GM12878 (cell line): ENCODE measurements around the gene C1QL1. TPM values are rescaled to one million over a fixed set of nuclear protein-coding genes. Genes with fewer than 3 reads are reported as not detected.
"Not testable (repeated sequence)": the region's sequence is repeated elsewhere in the genome, so short reads cannot be mapped to it uniquely, and the experiment has no call there.

ENCODE experiments used
- ATAC-seq: fragments of 200-7000 bp; cut with Tn5 transposase; 3 replicates; pipeline ENCODE4 v1.9.1; 2020; ENCODE audit warnings: mild to moderate bottlenecking, moderate library complexity
- BruUV-seq: library from RNA; stranded (reverse); fragments of 400-500 nt; replicated peaks from 2 replicates; lab custom pipeline; 2021; lab: Mats Ljungman, UMichigan
- CTCF ChIA-PET: fragments of 300-600 bp; sonication (Branson Sonifier 250); formaldehyde crosslinking; extraction: SDS; loops from one replicate; lab custom pipeline; 2021; ENCODE audit warnings: inconsistent platforms; lab: Yijun Ruan, JAX
- POLR2A ChIA-PET: fragments of 350-600 bp; formaldehyde crosslinking; extraction: SDS; loops from one replicate; lab custom pipeline; 2021; ENCODE audit warnings: inconsistent platforms; lab: Charles Lee
- RAD21 ChIA-PET: fragments of 300-600 bp; sonication (Branson Sonifier 250); formaldehyde crosslinking; loops from one replicate; lab custom pipeline; 2023; ENCODE audit warnings: antibody characterized with exemption; ENCODE audit not compliant: unreplicated experiment; lab: Charles Lee
- SMC1A ChIA-PET: fragments of 300-600 bp; sonication (Branson Sonifier 250); formaldehyde crosslinking; loops from one replicate; lab custom pipeline; 2023; ENCODE audit not compliant: unreplicated experiment, uncharacterized antibody; lab: Charles Lee
- DNase-seq: peaks from one replicate; pipeline ENCODE4 v3.0.0-alpha.2; 2011; ENCODE audit warnings: low read depth, low spot score
- FAIRE-seq: peaks from 3 replicates; lab custom pipeline; 2011; peaks lifted over from hg19 to GRCh38; lab: Jason Lieb, UNC
- H2AFZ ChIP-seq: 2 replicates; pipeline ENCODE4 v1.6.0; 2011; ENCODE audit warnings: low read depth, low read length, control low read depth; ENCODE audit not compliant: control insufficient read depth
- H3K27ac ChIP-seq: 2 replicates; pipeline ENCODE4 v1.5.1; 2011; ENCODE audit warnings: control low read depth; ENCODE audit not compliant: control insufficient read depth, insufficient read depth
- H3K27me3 ChIP-seq, 2 experiments: replicated peaks in 1 of 2; 2 replicates each; pipeline versions ENCODE4 v1.6.0 to v1.6.1; 2011; ENCODE audit warnings: low read length in 1 of 2; ENCODE audit not compliant: control insufficient read depth in 2 of 2, insufficient read depth in 2 of 2
- H3K36me3 ChIP-seq, 2 experiments: 2 replicates each; pipeline ENCODE4 v1.5.1; 2011; ENCODE audit warnings: low read length in 1 of 2; ENCODE audit not compliant: control insufficient read depth in 2 of 2, insufficient read depth in 2 of 2
- H3K4me1 ChIP-seq: 2 replicates; pipeline ENCODE4 v1.6.1; 2011; ENCODE audit warnings: mild to moderate bottlenecking, low read length, moderate library complexity, mixed read lengths; ENCODE audit not compliant: control insufficient read depth, insufficient read depth
- H3K4me2 ChIP-seq: 2 replicates; pipeline ENCODE4 v1.6.0; 2011; ENCODE audit warnings: control low read depth; ENCODE audit not compliant: control insufficient read depth, insufficient read depth
- H3K4me3 ChIP-seq: fragments of 200-600 bp; sonication (generic); 2 replicates; pipeline ENCODE4 v1.5.1; 2016
- H3K79me2 ChIP-seq: 2 replicates; pipeline ENCODE4 v1.6.0; 2011; ENCODE audit warnings: low read length; ENCODE audit not compliant: control insufficient read depth, insufficient read depth
- H3K9ac ChIP-seq: 2 replicates; pipeline ENCODE4 v1.8.0; 2011; ENCODE audit warnings: low read length, control low read depth, mixed read lengths; ENCODE audit not compliant: control insufficient read depth, insufficient read depth
- H3K9me3 ChIP-seq: replicated peaks from 3 replicates; pipeline ENCODE4 v1.5.1; 2011; ENCODE audit warnings: mild to moderate bottlenecking, low read length; ENCODE audit not compliant: control insufficient read depth, insufficient read depth
- H4K20me1 ChIP-seq: 2 replicates; pipeline ENCODE4 v1.6.0; 2011; ENCODE audit not compliant: control insufficient read depth, insufficient read depth
- BRCA1 ChIP-seq: IDR thresholded peaks from 2 replicates; pipeline ENCODE4 v1.6.1; 2011; ENCODE audit warnings: low read depth, low read length, improper control_type of control experiment
- CREM ChIP-seq: IDR thresholded peaks from 2 replicates; pipeline ENCODE4 v1.6.1; 2014; ENCODE audit warnings: antibody characterized with exemption, low read depth
- DPF2 ChIP-seq: fragments of 450-650 bp; IDR thresholded peaks from 2 replicates; pipeline ENCODE4 v1.6.1; 2017; ENCODE audit warnings: mild to moderate bottlenecking
- EGR1 ChIP-seq, 2 experiments: IDR thresholded peaks; 1 replicate in 1 of 2; 2 replicates in 1 of 2; pipeline ENCODE4 v1.6.1; 2011 to 2012; ENCODE audit warnings: low read depth in 2 of 2, low read length in 2 of 2, borderline replicate concordance in 1 of 2, mild to moderate bottlenecking in 1 of 2, moderate library complexity in 1 of 2
- FOXK2 ChIP-seq: fragments of 450-650 bp; IDR thresholded peaks from 2 replicates; pipeline ENCODE4 v1.6.1; 2017; ENCODE audit warnings: mild to moderate bottlenecking, moderate library complexity
- IKZF2 ChIP-seq, 2 experiments: fragments of 450-650 bp; IDR thresholded peaks; 2 replicates each; pipeline ENCODE4 v1.6.1; 2017; ENCODE audit warnings: mild to moderate bottlenecking in 2 of 2, moderate library complexity in 2 of 2
- KAT2A ChIP-seq: conservative IDR thresholded peaks from 2 replicates; pipeline ENCODE4 v1.6.1; 2011; ENCODE audit warnings: low read depth, low read length; ENCODE audit not compliant: control insufficient read depth
- MTA2 ChIP-seq: fragments of 450-650 bp; IDR thresholded peaks from 2 replicates; pipeline ENCODE4 v1.6.1; 2016; ENCODE audit warnings: low read depth, mild to moderate bottlenecking, moderate library complexity
- MYC ChIP-seq: IDR thresholded peaks from 2 replicates; pipeline ENCODE4 v1.6.1; 2011; ENCODE audit warnings: mild to moderate bottlenecking, low read length, moderate library complexity, inconsistent platforms; ENCODE audit not compliant: insufficient read depth, insufficient replicate concordance, insufficient read length, severe bottlenecking
- PAX8 ChIP-seq: fragments of 450-650 bp; IDR thresholded peaks from 2 replicates; pipeline ENCODE4 v1.6.1; 2017; ENCODE audit warnings: mild to moderate bottlenecking, moderate library complexity
- RAD51 ChIP-seq: fragments of 450-650 bp; IDR thresholded peaks from 2 replicates; pipeline ENCODE4 v1.6.1; 2016; ENCODE audit warnings: moderate library complexity, mild to moderate bottlenecking, inconsistent platforms
- RBBP5 ChIP-seq: fragments of 200-600 bp; sonication (generic); conservative IDR thresholded peaks from 2 replicates; pipeline ENCODE4 v1.6.1; 2016
- SMARCA5 ChIP-seq: fragments of 450-650 bp; IDR thresholded peaks from 2 replicates; pipeline ENCODE4 v1.6.1; 2017; ENCODE audit warnings: mild to moderate bottlenecking
- SP1 ChIP-seq: IDR thresholded peaks from one replicate; pipeline ENCODE4 v1.6.1; 2011; ENCODE audit warnings: low read depth, low read length
- SREBF2 ChIP-seq: IDR thresholded peaks from 2 replicates; pipeline ENCODE4 v1.6.1; 2012; ENCODE audit warnings: mild to moderate bottlenecking, low read length
- STAT3 ChIP-seq: IDR thresholded peaks from 2 replicates; pipeline ENCODE4 v1.6.1; 2011; ENCODE audit warnings: low read depth, low read length, improper control_type of control experiment
- TBL1XR1 ChIP-seq: IDR thresholded peaks from 2 replicates; pipeline ENCODE4 v1.6.1; 2012; ENCODE audit warnings: low read depth, low read length, improper control_type of control experiment
- TCF12 ChIP-seq: IDR thresholded peaks from 2 replicates; pipeline ENCODE4 v1.6.1; 2011; ENCODE audit warnings: low read depth, mild to moderate bottlenecking, low read length
- ZBTB11 ChIP-seq: fragments of 450-650 bp; formaldehyde crosslinking; IDR thresholded peaks from 2 replicates; pipeline ENCODE4 v1.5.0; 2022; ENCODE audit warnings: mild to moderate bottlenecking, missing genetic modification characterization
- WGBS: methylation state at CpG from one replicate; pipeline ENCODE4 v1.1.6; 2016; ENCODE audit warnings: low lambda C conversion rate; ENCODE audit not compliant: insufficient replicate concordance, insufficient coverage; ENCODE audit errors: missing lambda C conversion rate; 5-methylcytosine and 5-hydroxymethylcytosine counted together
- in situ Hi-C: fragments of 300-500 bp; cut with MboI; formaldehyde crosslinking; loops from 9 replicates; pipeline ENCODE4 v1.14.3; 2018; ENCODE audit warnings: mixed read lengths
- intact Hi-C: fragments of 100-400 bp; cut with micrococcal nuclease; formaldehyde crosslinking; loops from one replicate; pipeline ENCODE4 v1.14.2; 2022; ENCODE audit not compliant: unreplicated experiment
- polyA plus RNA-seq, 11 experiments: library from polyadenylated mRNA; depleted of rRNA in 4 of 11; unstranded in 6 of 11; stranded (reverse) in 5 of 11; fragments of >200 nt; fragmentation: Nextera tagmentation in 4 of 11; fragmentation: Illumina TruSeq in 1 of 11; extraction: Ambion mirVana in 4 of 11; extraction: Trizol in 1 of 11; gene quantifications; 1 replicate in 1 of 11; 2 replicates in 10 of 11; pipeline versions ENCODE4 v1.2.1 to v1.2.3, GENCODE V29; 2011 to 2016; ENCODE audit warnings: inconsistent platforms in 2 of 11, missing spikeins in 2 of 11, low read depth in 1 of 11
- total RNA-seq, 4 experiments: library from RNA; depleted of rRNA in 3 of 4; stranded (reverse); fragments of >200 nt in 3 of 4; fragmentation: Illumina TruSeq in 1 of 4; extraction: Trizol in 1 of 4; gene quantifications; 2 replicates each; pipeline versions ENCODE4 v1.2.1 to v1.2.3, GENCODE V29; 2013 to 2021
- TF ChIP-seq, protein P1 (sequence below): fragments of 450-650 bp; IDR thresholded peaks from 2 replicates; pipeline ENCODE4 v1.6.1; 2017; ENCODE audit warnings: mild to moderate bottlenecking

The C1QL1 gene
- total and polyA plus RNA-seq, 10 of the 15 experiments (the other 5 are each of a cell fraction or from before 2014, with no cell fraction given): not detected

- TF ChIP-seq RAD51 (no peak), KAT2A (no peak), TCF12 (no peak), SREBF2 (no peak), MTA2 (peak; percentile 39; the same call in 1 of the 2 replicates), ZBTB11 (CRISPR knock-in tag) (no peak), TBL1XR1 (no peak), SMARCA5 (no peak), SP1 (peak; percentile 95), PAX8 (no peak), RBBP5 (no peak), FOXK2 (peak; percentile 38; the same call in 1 of the 2 replicates), MYC (no peak), CREM (peak; percentile 65; the same call in 1 of the 2 replicates), STAT3 (no peak), BRCA1 (peak; percentile 69), DPF2 (0 out of 2 replicates have a peak, but pooled peaks have one; percentile 21), IKZF2 (IDR thresholded peaks at IDR 0.05) (peak in 1 of 2 experiments; percentile 29; a peak in 1 of 4 replicates), EGR1 (IDR thresholded peaks at IDR 0.05; ENCODE audit: borderline replicate concordance in 1 of 2, low read depth in 2 of 2, low read length in 2 of 2) (no peak)
- TF ChIP-seq, protein P1, sequence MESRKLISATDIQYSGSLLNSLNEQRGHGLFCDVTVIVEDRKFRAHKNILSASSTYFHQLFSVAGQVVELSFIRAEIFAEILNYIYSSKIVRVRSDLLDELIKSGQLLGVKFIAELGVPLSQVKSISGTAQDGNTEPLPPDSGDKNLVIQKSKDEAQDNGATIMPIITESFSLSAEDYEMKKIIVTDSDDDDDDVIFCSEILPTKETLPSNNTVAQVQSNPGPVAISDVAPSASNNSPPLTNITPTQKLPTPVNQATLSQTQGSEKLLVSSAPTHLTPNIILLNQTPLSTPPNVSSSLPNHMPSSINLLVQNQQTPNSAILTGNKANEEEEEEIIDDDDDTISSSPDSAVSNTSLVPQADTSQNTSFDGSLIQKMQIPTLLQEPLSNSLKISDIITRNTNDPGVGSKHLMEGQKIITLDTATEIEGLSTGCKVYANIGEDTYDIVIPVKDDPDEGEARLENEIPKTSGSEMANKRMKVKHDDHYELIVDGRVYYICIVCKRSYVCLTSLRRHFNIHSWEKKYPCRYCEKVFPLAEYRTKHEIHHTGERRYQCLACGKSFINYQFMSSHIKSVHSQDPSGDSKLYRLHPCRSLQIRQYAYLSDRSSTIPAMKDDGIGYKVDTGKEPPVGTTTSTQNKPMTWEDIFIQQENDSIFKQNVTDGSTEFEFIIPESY: no peak
Measured at GRCh38 chr17:44947461-44948314, 20.4 kb downstream of the C1QL1 start, which contains the start of gene KIF18B (continued).

GRCh38 chr17:44945652-44946051 lies 22.5 kb downstream of the C1QL1 start:
- H3K27ac ChIP-seq, H2AFZ ChIP-seq, H3K36me3 ChIP-seq, H3K9me3 ChIP-seq, DNase-seq, in situ Hi-C loops, H4K20me1 ChIP-seq, H3K9ac ChIP-seq, FAIRE-seq, intact Hi-C loops, H3K4me3 ChIP-seq, H3K27me3 ChIP-seq, ATAC-seq, BruUV-seq, H3K4me1 ChIP-seq: not testable (repeated sequence)
- peaks cover 63% of the 10 kb centered on the region for H3K79me2 ChIP-seq
- CTCF ChIA-PET: interaction anchor here (0.8 to 1.4 kb wide), 3 partner anchors 15 to 26 kb away, joined by 3 to 7 read pairs (median 6); no protein-coding TSS in a partner anchor
- POLR2A ChIA-PET: interaction anchor here (0.6 to 1.9 kb wide), 5 partner anchors 16 to 694 kb away, joined by 3 to 10 read pairs (median 5); partner anchors contain the start of gene NMT1
- 94% methylated on average over 10 of the region's 10 CpGs for WGBS
- RAD21 ChIA-PET: interaction anchor here (0.9 kb wide), 1 partner anchor 205 kb away, joined by 3 read pairs; no protein-coding TSS in a partner anchor
- peak overlapping the region; percentile 44; the same call in 1 of the 2 replicates for H3K4me2 ChIP-seq
- SMC1A ChIA-PET: interaction anchor here (1.1 to 1.9 kb wide), 2 partner anchors 10 to 25 kb away, joined by 3 to 10 read pairs; no protein-coding TSS in a partner anchor
